SU-DHL-6 (cell line): ENCODE measurements around the gene CTF1.

Experiments
- EZH2phosphoT487 ChIP-seq: fragments of 200-600 bp; sonication (generic), shearing (Covaris generic); conservative IDR thresholded peaks from 2 replicates; pipeline ENCODE4 v1.6.1; 2018; ENCODE audit warnings: mild to moderate bottlenecking, antibody characterized with exemption, low read length, moderate library complexity, mixed read lengths
- TF ChIP-seq, protein P1 (sequence below): fragments of 200-600 bp; sonication (generic); IDR thresholded peaks from one replicate; pipeline ENCODE4 v1.5.1; 2017; ENCODE audit warnings: antibody characterized with exemption, mild to moderate bottlenecking, low read length, moderate library complexity; ENCODE audit not compliant: insufficient read depth, poor library complexity, severe bottlenecking

DNA sequence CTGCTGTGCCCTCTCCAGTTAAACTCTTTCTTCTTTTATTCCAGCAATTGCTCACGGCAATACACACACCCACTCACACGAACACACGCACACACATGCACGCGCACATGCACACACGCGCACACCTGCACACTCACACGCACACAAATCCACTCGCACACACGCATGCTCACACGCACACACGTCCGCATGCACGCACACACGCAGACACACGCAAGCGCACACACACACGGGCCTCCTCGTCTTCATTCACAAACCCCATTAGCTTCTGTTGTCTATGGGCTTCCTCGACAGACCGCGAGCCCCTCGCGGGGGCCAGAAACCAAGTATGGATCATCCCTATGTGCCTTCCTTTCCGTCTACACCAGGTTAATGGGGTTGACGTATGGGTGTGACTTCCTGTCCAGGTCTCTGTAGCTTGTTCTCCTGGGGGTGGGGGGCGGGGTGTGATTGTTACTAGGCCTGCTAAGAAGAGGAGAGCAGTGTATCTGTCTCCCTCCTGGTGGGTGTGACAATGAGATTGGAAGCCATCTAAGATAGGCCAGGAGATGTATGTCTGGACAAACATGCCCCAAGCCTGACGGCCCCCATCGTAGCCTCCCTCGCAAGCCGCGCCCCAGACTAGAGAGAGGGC, 670 bp upstream of the CTF1 start:
- TF ChIP-seq EZH2phosphoT487 = no peak
- TF ChIP-seq, protein P1, sequence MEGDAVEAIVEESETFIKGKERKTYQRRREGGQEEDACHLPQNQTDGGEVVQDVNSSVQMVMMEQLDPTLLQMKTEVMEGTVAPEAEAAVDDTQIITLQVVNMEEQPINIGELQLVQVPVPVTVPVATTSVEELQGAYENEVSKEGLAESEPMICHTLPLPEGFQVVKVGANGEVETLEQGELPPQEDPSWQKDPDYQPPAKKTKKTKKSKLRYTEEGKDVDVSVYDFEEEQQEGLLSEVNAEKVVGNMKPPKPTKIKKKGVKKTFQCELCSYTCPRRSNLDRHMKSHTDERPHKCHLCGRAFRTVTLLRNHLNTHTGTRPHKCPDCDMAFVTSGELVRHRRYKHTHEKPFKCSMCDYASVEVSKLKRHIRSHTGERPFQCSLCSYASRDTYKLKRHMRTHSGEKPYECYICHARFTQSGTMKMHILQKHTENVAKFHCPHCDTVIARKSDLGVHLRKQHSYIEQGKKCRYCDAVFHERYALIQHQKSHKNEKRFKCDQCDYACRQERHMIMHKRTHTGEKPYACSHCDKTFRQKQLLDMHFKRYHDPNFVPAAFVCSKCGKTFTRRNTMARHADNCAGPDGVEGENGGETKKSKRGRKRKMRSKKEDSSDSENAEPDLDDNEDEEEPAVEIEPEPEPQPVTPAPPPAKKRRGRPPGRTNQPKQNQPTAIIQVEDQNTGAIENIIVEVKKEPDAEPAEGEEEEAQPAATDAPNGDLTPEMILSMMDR = no peak
